ENCODE data around the gene BNC2.

GRCh38 chr9:16425562-16426231, 444.8 kb downstream of the BNC2 start:
- TF ChIP-seq CTCF (IDR thresholded peaks at IDR 0.05; ENCODE audit: insufficient read depth, low read depth, low read length): no peak
- TF ChIP-seq EZH2 (IDR thresholded peaks at IDR 0.05; ENCODE audit: insufficient read depth, low read length): no peak

Data from astrocyte (in vitro differentiated cells and primary cell).